Measurements from ENCODE around the gene DIPK1B.
A peak's percentile ranks its signal among the peaks of the same experiment; 100 is the strongest.
"Not testable (repeated sequence)": the region's sequence is repeated elsewhere in the genome, so short reads cannot be mapped to it uniquely, and the experiment has no call there.

Gene DIPK1B

GRCh38 chr9:136754059-136754572, 41.7 kb downstream of the DIPK1B start:
- no peak for DNase-seq

DNA sequence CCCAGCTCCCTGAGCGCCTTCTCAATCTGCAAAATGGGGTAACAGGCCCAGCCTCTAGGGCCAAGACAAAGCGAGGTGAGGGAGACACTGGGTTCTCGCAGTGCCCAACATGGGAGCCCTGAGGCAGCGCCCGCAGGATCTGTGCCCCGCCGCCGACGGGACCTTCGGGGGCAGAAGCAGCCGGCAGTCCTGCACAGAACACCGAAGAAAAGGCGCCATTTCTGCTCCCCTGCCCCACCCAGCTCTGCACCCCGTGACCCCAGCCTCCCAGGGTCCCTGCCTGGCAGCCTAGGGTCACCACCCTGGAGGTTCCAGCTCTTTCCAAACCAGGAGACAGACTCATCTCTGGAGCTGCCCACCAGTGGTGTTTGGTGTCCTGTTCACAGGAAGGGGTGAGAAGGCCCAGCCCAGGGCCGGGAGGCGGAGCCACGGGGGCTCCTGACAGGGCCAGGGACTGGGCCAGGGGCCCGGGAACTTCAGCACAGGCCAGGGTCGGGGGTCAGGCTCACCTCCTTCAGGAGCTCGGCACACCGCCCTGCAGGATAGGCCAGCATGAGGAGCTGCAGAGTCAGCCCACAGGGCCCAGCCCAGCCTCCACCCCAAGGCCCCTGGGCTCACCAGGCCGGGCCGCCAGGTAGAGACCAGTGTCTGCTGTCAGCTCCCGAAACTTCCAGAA, 42.4 kb downstream of the DIPK1B start:
- DNase-seq, result no peak

- not testable (repeated sequence) for DNase-seq
Observed at GRCh38 chr9:136755302-136756133, 43.1 kb downstream of the DIPK1B start.

GRCh38 chr9:136756134-136756438, 43.7 kb downstream of the DIPK1B start:
- DNase-seq, result no peak

DNA sequence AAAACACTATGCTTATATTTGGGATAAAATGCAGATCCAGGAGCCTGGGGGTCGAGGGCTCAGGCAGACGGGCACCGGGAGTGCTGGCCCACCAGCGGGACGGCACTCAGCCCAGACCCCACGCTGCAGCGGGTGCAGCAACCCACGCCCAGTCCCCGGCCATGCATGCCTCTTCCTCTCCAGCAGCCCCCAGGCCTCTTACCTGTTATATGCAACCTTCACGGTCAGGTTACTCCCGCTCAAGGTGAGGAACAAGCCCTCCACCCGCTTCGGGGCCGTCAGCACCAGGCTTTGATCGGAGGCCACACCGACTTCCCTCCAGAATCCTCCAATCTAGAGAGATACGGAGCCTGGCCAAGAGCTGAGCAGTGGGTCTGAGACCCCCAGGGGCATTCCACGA, 44.5 kb downstream of the DIPK1B start:
- DNase-seq, result no peak

DNA sequence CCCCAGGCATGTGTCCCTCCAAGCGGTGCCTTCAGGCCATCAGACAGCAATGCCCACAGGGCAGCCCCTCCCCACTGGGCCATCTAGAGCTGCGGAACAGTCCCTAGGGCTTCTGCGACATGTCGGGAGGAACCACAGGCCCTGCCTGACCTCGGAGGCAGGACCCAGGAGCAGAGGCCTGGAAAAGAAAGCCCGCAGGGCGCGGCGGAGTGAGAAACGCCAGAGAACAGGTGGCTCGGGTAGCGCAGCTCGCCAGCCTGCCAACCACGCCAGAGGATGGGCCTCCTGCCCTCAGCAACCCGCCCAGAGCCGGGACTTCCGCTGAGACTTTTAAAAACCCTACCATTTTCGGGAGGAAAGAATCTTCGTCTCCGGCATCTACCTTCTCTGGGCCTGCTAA, 45.0 kb downstream of the DIPK1B start:
- DNase-seq, result no peak

- no peak for DNase-seq
Observed at GRCh38 chr9:136757751-136758140, 45.4 kb downstream of the DIPK1B start.

DNA sequence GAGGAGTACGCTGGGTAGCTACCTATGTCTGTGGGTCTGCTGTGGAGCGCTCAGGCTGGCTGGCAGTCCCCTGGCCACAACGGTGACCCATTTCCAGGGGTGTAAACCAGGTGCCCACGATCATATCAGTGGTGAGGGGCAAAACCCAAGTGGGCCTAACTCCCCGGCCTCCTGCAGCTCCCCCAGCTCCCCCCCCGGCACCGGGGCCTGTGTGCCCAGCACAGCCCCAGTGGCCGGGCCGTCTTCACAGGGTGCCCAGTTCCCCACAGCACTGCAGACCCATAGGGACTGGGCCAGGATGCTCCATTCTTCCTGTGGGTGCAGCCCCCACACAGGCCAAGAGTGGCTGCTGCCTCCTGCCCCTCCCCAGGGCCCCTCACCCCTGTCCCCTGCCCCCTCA, 46.6 kb downstream of the DIPK1B start:
- no peak for DNase-seq

DNA sequence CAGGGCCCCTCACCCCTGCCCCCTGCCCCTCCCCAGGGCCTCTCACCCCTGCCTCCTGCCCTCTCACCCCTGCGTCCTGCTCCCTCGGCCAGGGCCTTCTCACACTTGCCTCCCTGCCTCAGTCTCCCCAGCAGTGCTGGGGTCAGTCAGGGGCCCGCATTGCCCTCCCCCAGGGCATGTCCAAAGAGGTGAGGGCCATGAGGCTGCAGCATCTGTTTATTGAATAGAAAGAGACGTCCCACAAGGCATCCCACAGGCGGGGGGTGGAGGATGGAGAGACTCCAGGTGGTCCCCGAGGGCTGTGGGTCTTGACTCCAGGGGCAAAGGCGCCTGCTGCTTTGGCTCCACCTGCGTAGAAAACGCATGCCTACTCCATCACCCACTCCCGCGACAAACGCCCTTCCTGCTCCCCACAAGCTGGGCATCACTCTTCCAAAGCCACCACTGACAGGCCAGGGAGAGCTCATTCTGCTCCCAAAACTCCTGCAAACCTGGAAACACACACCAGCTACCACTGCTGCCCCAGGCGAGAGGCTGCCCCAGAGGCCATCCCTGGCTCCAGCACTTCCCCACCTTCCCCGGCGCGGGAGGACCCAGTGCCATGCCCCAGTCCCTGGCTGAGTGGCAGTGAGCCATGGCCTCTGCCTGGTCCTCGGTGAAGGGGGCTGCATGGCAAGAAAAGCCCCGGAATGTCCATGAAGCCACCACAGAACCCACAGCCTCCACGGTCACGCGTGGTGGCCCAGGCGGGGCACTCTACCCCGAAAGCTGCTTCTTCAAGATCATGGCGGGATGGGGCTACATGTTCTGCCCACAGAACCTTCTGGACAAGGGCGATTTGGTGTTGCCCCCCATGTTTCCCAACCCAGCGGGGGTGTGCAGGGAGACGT, 47.3 kb downstream of the DIPK1B start:
- no peak for DNase-seq

GRCh38 chr9:136760424-136760823, 48.1 kb downstream of the DIPK1B start:
- DNase-seq, result no peak

- peak; percentile 44 for DNase-seq
Observed at GRCh38 chr9:136760834-136761544, 48.6 kb downstream of the DIPK1B start.

DNA sequence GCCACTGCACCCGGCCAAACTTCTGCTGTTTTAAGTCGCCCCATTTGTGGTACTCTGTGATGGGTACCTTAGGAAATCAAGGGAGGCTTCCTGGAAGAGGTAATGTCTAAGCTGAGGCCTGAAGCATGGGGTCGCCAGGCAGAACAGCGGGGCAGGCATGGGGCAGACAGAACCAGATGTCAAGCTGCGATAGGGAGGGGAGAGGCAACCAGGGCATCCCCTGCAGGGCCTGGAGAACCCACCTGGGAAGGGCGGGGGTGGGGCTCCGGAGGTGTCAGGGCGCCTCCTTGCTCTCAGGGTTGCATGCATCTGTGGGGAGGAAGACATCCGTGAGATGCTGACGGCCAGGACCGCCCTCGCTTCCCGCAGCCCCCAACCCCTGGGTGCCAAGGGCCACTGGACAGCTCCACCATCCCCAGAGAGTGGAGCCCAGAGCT, 49.2 kb downstream of the DIPK1B start:
- DNase-seq, result no peak

- no peak for DNase-seq
Observed at GRCh38 chr9:136762221-136762691, 49.9 kb downstream of the DIPK1B start.

GRCh38 chr9:136762915-136763648, 50.7 kb downstream of the DIPK1B start:
- DNase-seq, result no peak

GRCh38 chr9:136763649-136764035, 51.3 kb downstream of the DIPK1B start:
- DNase-seq, result no peak

DNA sequence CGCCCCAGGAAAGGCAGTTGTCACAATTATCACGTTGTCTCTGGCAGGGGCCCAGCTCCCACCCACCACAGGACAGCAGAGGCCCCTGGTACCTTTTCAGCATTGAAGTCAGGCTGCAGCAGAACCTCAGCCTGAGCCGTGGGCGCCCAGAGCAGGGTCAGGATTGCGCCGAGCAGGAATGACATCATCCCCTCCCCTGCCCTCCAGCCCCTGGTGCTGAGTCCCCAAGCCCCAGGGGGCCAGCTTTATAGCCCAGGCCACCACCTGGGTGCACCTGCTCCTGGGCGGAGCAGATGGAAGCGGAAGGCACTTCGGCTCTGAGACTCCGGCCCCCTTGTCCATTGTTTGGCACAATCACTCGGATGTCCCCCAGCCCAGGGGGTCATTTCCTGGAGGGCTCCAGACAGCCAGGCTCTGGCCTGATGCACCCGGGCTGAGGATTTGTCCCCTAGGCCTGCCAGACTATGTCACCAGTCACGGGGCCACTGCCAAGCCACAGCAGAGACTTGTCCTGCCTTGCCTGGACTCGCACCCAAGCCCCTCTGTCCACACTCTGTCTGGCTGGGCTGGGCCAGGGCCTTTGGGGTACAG, 52.0 kb downstream of the DIPK1B start, which contains the start of gene LCN15:
Gene LCN15 (minus strand): TSS at position 218 of the 591 bp plus-strand sequence. CDS start 30 bp downstream, at position 188.
- no peak for DNase-seq

GRCh38 chr9:136765041-136765440, 52.7 kb downstream of the DIPK1B start:
- DNase-seq, result no peak

GRCh38 chr9:136765745-136766409, 53.5 kb downstream of the DIPK1B start:
- not testable (repeated sequence) for DNase-seq

- DNase-seq, result not testable (repeated sequence)
Observed at GRCh38 chr9:136766410-136767120, 54.2 kb downstream of the DIPK1B start.

Measured in fibroblast of skin of abdomen (primary cell).